Neural progenitor cell (in vitro differentiated cells): Measurements from ENCODE around the gene BACE2.

ENCODE experiments used
- EZH2 ChIP-seq: fragments of 200-600 bp; sonication (generic); IDR thresholded peaks from 2 replicates; pipeline ENCODE4 v1.6.1; 2017; ENCODE audit warnings: antibody characterized with exemption, mild to moderate bottlenecking, moderate library complexity
- EZH2phosphoT487 ChIP-seq: fragments of 200-600 bp; sonication (generic); IDR thresholded peaks from 2 replicates; pipeline ENCODE4 v1.6.1; 2017; ENCODE audit warnings: antibody characterized with exemption
- TF ChIP-seq, protein P1 (sequence below): fragments of 200-600 bp; sonication (generic); IDR thresholded peaks from 2 replicates; pipeline ENCODE4 v1.5.1; 2017; ENCODE audit warnings: antibody characterized with exemption, mild to moderate bottlenecking

GRCh38 chr21:41277846-41278245 lies 109.9 kb downstream of the BACE2 start:
- TF ChIP-seq, protein P1, sequence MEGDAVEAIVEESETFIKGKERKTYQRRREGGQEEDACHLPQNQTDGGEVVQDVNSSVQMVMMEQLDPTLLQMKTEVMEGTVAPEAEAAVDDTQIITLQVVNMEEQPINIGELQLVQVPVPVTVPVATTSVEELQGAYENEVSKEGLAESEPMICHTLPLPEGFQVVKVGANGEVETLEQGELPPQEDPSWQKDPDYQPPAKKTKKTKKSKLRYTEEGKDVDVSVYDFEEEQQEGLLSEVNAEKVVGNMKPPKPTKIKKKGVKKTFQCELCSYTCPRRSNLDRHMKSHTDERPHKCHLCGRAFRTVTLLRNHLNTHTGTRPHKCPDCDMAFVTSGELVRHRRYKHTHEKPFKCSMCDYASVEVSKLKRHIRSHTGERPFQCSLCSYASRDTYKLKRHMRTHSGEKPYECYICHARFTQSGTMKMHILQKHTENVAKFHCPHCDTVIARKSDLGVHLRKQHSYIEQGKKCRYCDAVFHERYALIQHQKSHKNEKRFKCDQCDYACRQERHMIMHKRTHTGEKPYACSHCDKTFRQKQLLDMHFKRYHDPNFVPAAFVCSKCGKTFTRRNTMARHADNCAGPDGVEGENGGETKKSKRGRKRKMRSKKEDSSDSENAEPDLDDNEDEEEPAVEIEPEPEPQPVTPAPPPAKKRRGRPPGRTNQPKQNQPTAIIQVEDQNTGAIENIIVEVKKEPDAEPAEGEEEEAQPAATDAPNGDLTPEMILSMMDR: no peak
- TF ChIP-seq EZH2 (no peak), EZH2phosphoT487 (no peak)
